BLaER1 (cell line): Measurements from ENCODE around the gene MYO3B.

Experiments
- H3K27ac ChIP-seq: shearing (Covaris generic); formaldehyde crosslinking; 2 replicates; pipeline ENCODE4 v1.8.1; 2022
- H3K27me3 ChIP-seq: shearing (Covaris generic); formaldehyde crosslinking; 2 replicates; pipeline ENCODE4 v1.8.1; 2022
- H3K36me3 ChIP-seq: shearing (Covaris generic); formaldehyde crosslinking; 2 replicates; pipeline ENCODE4 v1.8.1; 2022
- H3K4me1 ChIP-seq: shearing (Covaris generic); formaldehyde crosslinking; 2 replicates; pipeline ENCODE4 v1.8.1; 2022
- H3K4me2 ChIP-seq: shearing (Covaris generic); formaldehyde crosslinking; 2 replicates; pipeline ENCODE4 v1.8.1; 2022
- H3K4me3 ChIP-seq: shearing (Covaris generic); formaldehyde crosslinking; 2 replicates; pipeline ENCODE4 v1.8.1; 2022
- H3K9ac ChIP-seq: shearing (Covaris generic); formaldehyde crosslinking; 2 replicates; pipeline ENCODE4 v1.8.1; 2022
- H3K9me3 ChIP-seq: shearing (Covaris generic); formaldehyde crosslinking; 2 replicates; pipeline ENCODE4 v1.8.1; 2022
- H4K20me1 ChIP-seq: shearing (Covaris generic); formaldehyde crosslinking; 2 replicates; pipeline ENCODE4 v1.8.1; 2022
- Cebpa-rat ChIP-seq: shearing (Covaris generic); IDR thresholded peaks from 2 replicates; pipeline ENCODE4 v1.8.1; 2022

The MYO3B gene

GRCh38 chr2:170159060-170159459, 18.9 kb upstream of the MYO3B start:
- no peak for TF ChIP-seq Cebpa-rat
- Histone ChIP-seq H3K36me3 (no peaks in the 10 kb centered on the region), H3K9ac (no peak overlapping the region), H3K27me3 (no peaks in the 10 kb centered on the region), H4K20me1 (no peaks in the 10 kb centered on the region), H3K4me1 (no peaks in the 10 kb centered on the region), H3K9me3 (no peaks in the 10 kb centered on the region), H3K4me2 (no peak overlapping the region), H3K4me3 (no peak overlapping the region), H3K27ac (no peak overlapping the region)

GRCh38 chr2:170161516-170162270, 16.3 kb upstream of the MYO3B start:
- no peaks in the 10 kb centered on the region for H3K4me1 ChIP-seq
- H3K4me3 ChIP-seq = no peak overlapping the region
- H3K27me3 ChIP-seq = no peaks in the 10 kb centered on the region
- no peaks in the 10 kb centered on the region for H4K20me1 ChIP-seq
- H3K9ac ChIP-seq = no peak overlapping the region
- H3K9me3 ChIP-seq = no peaks in the 10 kb centered on the region
- H3K4me2 ChIP-seq = no peak overlapping the region
- no peaks in the 10 kb centered on the region for H3K36me3 ChIP-seq
- TF ChIP-seq Cebpa-rat = no peak
- H3K27ac ChIP-seq = no peak overlapping the region

GRCh38 chr2:170162271-170162632, 15.7 kb upstream of the MYO3B start:
- Histone ChIP-seq H3K4me3 (no peak overlapping the region), H3K36me3 (no peaks in the 10 kb centered on the region), H3K4me1 (no peaks in the 10 kb centered on the region), H3K9me3 (no peaks in the 10 kb centered on the region), H3K27me3 (no peaks in the 10 kb centered on the region), H4K20me1 (no peaks in the 10 kb centered on the region), H3K9ac (no peak overlapping the region), H3K4me2 (no peak overlapping the region), H3K27ac (no peak overlapping the region)
- no peak for TF ChIP-seq Cebpa-rat

- no peak for TF ChIP-seq Cebpa-rat
- Histone ChIP-seq H3K36me3 (no peaks in the 10 kb centered on the region), H3K4me2 (no peak overlapping the region), H3K9me3 (no peaks in the 10 kb centered on the region), H3K27me3 (no peaks in the 10 kb centered on the region), H3K27ac (no peak overlapping the region), H3K9ac (no peak overlapping the region), H4K20me1 (no peaks in the 10 kb centered on the region), H3K4me1 (no peaks in the 10 kb centered on the region), H3K4me3 (no peak overlapping the region)
Observed at GRCh38 chr2:170163411-170164065, 14.4 kb upstream of the MYO3B start.

GRCh38 chr2:170165129-170165528, 12.8 kb upstream of the MYO3B start:
- Histone ChIP-seq H4K20me1 (no peaks in the 10 kb centered on the region), H3K36me3 (no peaks in the 10 kb centered on the region), H3K9me3 (no peaks in the 10 kb centered on the region), H3K4me3 (no peak overlapping the region), H3K4me2 (no peak overlapping the region), H3K9ac (no peak overlapping the region), H3K4me1 (no peaks in the 10 kb centered on the region), H3K27me3 (no peaks in the 10 kb centered on the region), H3K27ac (no peak overlapping the region)
- TF ChIP-seq Cebpa-rat = no peak

- no peaks in the 10 kb centered on the region for H3K4me1 ChIP-seq
- no peak overlapping the region for H3K27ac ChIP-seq
- no peak overlapping the region for H3K9ac ChIP-seq
- H3K4me2 ChIP-seq = no peak overlapping the region
- TF ChIP-seq Cebpa-rat = no peak
- no peaks in the 10 kb centered on the region for H3K9me3 ChIP-seq
- H4K20me1 ChIP-seq = no peaks in the 10 kb centered on the region
- no peaks in the 10 kb centered on the region for H3K27me3 ChIP-seq
- H3K36me3 ChIP-seq = no peaks in the 10 kb centered on the region
- no peak overlapping the region for H3K4me3 ChIP-seq
Observed at GRCh38 chr2:170166735-170167134, 11.2 kb upstream of the MYO3B start.

- H3K9me3 ChIP-seq = no peaks in the 10 kb centered on the region
- H3K4me2 ChIP-seq = no peak overlapping the region
- TF ChIP-seq Cebpa-rat = no peak
- H3K27me3 ChIP-seq = no peaks in the 10 kb centered on the region
- H3K4me3 ChIP-seq = no peak overlapping the region
- H3K36me3 ChIP-seq = no peaks in the 10 kb centered on the region
- H3K27ac ChIP-seq = no peak overlapping the region
- no peaks in the 10 kb centered on the region for H3K4me1 ChIP-seq
- no peak overlapping the region for H3K9ac ChIP-seq
- H4K20me1 ChIP-seq = no peaks in the 10 kb centered on the region
Observed at GRCh38 chr2:170170281-170171040, 7.5 kb upstream of the MYO3B start.

- H3K4me1 ChIP-seq = no peaks in the 10 kb centered on the region
- H3K27me3 ChIP-seq = no peaks in the 10 kb centered on the region
- H3K27ac ChIP-seq = no peak overlapping the region
- H3K4me2 ChIP-seq = no peak overlapping the region
- TF ChIP-seq Cebpa-rat = no peak
- no peaks in the 10 kb centered on the region for H4K20me1 ChIP-seq
- no peaks in the 10 kb centered on the region for H3K9me3 ChIP-seq
- H3K4me3 ChIP-seq = no peak overlapping the region
- no peak overlapping the region for H3K9ac ChIP-seq
- H3K36me3 ChIP-seq = no peaks in the 10 kb centered on the region
Observed at GRCh38 chr2:170176212-170176611, 1.7 kb upstream of the MYO3B start.

- no peaks in the 10 kb centered on the region for H3K4me1 ChIP-seq
- no peak overlapping the region for H3K27ac ChIP-seq
- no peak overlapping the region for H3K9ac ChIP-seq
- no peaks in the 10 kb centered on the region for H4K20me1 ChIP-seq
- H3K4me3 ChIP-seq = no peak overlapping the region
- H3K4me2 ChIP-seq = no peak overlapping the region
- no peak for TF ChIP-seq Cebpa-rat
- peaks cover 2% of the 10 kb centered on the region; the same call in 1 of the 2 replicates for H3K9me3 ChIP-seq
- H3K36me3 ChIP-seq = no peaks in the 10 kb centered on the region
- no peaks in the 10 kb centered on the region for H3K27me3 ChIP-seq
Observed at GRCh38 chr2:170180031-170180566, 2.2 kb downstream of the MYO3B start.

GRCh38 chr2:170181602-170182001, 3.7 kb downstream of the MYO3B start:
- no peaks in the 10 kb centered on the region for H3K36me3 ChIP-seq
- H3K4me3 ChIP-seq = no peak overlapping the region
- TF ChIP-seq Cebpa-rat = no peak
- H3K4me1 ChIP-seq = no peaks in the 10 kb centered on the region
- H3K27me3 ChIP-seq = no peaks in the 10 kb centered on the region
- H3K9me3 ChIP-seq = peaks cover 13% of the 10 kb centered on the region
- H3K9ac ChIP-seq = no peak overlapping the region
- no peak overlapping the region for H3K4me2 ChIP-seq
- no peak overlapping the region for H3K27ac ChIP-seq
- no peaks in the 10 kb centered on the region for H4K20me1 ChIP-seq
